GM13976 (cell line): ENCODE results near the gene SPCS3.
"Not testable (repeated sequence)": the region's sequence is repeated elsewhere in the genome, so short reads cannot be mapped to it uniquely, and the experiment has no call there.

Source experiments
- DNase-seq: peaks from one replicate; pipeline ENCODE4 v3.0.0; 2012; ENCODE audit warnings: low spot score
- CTCF ChIP-seq: IDR thresholded peaks from 2 replicates; pipeline ENCODE4 v1.5.1; 2012; ENCODE audit warnings: borderline replicate concordance, mild to moderate bottlenecking; ENCODE audit not compliant: insufficient read depth; ENCODE audit errors: extremely low read depth, missing control alignments, control extremely low read depth
- in situ Hi-C: fragments of 300-500 bp; cut with MboI; formaldehyde crosslinking; loops from one replicate; pipeline ENCODE4 v1.12.0; 2022; ENCODE audit warnings: low sequenced_read_pairs, mixed read lengths, inconsistent platforms; ENCODE audit not compliant: unreplicated experiment

The SPCS3 gene

DNA sequence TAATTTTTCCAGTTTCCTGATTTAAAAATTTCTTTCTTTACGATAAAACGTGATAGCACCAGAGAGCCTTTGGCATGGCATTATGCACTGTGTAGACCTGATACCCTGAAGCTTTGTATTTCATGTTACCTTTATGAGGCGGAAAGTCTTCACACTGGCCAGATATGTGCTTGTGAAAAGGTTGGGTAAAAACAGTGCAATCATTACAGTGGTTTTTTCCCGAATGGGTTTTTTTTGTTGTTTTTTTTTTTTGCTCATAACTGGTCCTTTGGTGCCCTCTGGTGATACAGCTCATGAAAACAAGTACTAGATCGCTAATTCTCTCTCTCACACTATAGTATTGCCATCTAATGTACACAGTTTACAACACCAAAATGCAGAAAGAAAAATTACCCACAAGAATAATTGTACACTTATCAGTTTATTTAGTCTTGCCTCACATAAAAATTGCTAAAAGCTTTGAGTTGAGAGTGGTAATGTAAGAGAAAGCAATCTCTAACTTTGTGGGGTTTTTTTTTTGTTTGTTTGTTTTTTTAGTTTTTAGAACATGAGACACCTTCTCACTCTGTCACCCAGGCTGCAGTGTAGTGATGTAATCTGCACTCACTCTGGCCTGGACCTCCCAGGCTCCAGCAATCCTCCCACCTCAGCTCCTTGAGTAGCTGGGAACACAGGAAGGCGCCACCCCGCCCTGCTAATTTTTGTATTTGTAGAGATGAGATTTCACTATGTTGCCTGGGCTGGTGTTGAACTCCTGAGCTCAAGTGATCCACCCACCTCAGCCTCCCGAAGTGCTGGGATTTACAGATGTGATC lies 21.3 kb downstream of the SPCS3 start:
- TF ChIP-seq CTCF = peak; percentile 23
- DNase-seq = peak; percentile 42
- in situ Hi-C loops = loop anchor here (25.0 kb wide), 1 partner anchor 379 kb away; no protein-coding TSS in a partner anchor

DNA sequence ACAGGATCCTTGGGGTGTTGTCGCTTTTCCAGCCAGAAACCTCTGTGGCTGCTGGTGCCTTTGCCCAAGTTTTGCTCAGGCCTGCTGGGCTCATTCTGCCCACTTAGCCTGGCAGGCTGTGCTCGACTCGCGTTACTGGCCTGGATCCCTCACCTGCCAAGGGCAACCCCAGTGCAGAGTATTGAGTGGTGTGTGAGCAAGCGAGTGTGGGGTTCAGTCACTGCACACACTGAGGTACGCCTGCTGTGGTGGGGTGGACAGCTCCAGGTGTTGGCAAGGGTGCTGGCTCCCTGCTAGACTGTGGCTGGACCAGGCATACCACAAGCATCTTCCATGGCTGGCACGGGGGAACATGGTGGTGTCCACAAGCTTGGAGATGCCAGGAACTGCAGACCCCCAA lies 22.6 kb downstream of the SPCS3 start:
- no peak for DNase-seq
- in situ Hi-C loops = loop anchor here (25.0 kb wide), 1 partner anchor 380 kb away; no protein-coding TSS in a partner anchor
- no peak for TF ChIP-seq CTCF

- DNase-seq = no peak
- in situ Hi-C loops = loop anchor here (25.0 kb wide), 1 partner anchor 381 kb away; no protein-coding TSS in a partner anchor
- TF ChIP-seq CTCF = no peak
These were observed 23.5 kb downstream of the SPCS3 start for GRCh38 chr4:176343286-176343685.

DNA sequence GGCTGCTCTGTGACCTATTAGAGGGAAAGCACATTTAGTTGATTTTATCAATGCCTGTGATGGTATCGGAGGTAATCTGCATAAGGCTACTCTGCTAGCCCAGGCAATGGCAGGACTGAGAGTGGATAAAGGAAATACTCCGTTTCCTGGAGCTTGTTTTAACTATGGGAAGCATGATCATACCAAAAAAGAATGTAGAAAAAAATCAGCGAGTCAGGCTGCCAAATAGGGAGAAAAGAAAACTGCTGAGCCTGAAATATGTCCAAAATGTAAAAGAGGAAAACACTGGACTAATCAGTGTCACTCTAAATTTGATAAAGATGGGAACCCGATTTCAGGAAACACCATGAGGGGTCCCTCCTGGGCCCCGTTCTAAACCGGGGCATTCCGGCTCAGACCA lies 25.6 kb downstream of the SPCS3 start:
- DNase-seq = not testable (repeated sequence)
- in situ Hi-C loops = loop anchor here (25.0 kb wide), 1 partner anchor 383 kb away; no protein-coding TSS in a partner anchor

GRCh38 chr4:176346836-176347235 lies 27.1 kb downstream of the SPCS3 start:
- in situ Hi-C loops = loop anchor here (25.0 kb wide), 1 partner anchor 385 kb away; no protein-coding TSS in a partner anchor
- DNase-seq = not testable (repeated sequence)

DNA sequence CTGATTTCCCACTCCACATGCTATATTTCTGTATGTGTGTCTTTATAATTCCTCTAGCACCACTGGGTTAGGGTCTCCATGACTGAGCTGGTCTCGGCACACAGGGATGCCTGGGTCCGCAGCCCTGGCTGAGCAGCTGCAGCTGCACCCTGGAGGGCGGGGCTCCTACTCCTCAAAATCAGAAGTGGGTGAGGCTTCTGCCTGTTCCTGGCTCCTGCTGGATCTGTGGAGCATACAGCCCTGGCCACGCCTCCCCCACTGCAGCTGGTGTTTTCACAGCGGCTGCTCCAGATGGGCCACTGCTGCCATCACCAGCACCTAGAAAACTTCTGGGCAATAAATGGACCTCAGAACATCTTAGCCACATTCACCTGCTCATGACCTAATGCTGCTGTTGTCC lies 30.9 kb downstream of the SPCS3 start:
- in situ Hi-C loops = loop anchor here (25.0 kb wide), 1 partner anchor 437 kb away; the partner anchor contains the start of gene VEGFC
- no peak for TF ChIP-seq CTCF

GRCh38 chr4:176354884-176355283 lies 35.1 kb downstream of the SPCS3 start:
- DNase-seq = no peak
- in situ Hi-C loops = loop anchor here (25.0 kb wide), 1 partner anchor 432 kb away; the partner anchor contains the start of gene VEGFC
- TF ChIP-seq CTCF = no peak

More for the DNA sequence above, 30.9 kb downstream of the SPCS3 start:
- no peak for DNase-seq
